Liver (tissue), 3 donors: ENCODE results near the gene CENPU.

Experiments
- ATF3 ChIP-seq: IDR thresholded peaks from 2 replicates; pipeline ENCODE4 v1.6.1; 2016; ENCODE audit warnings: antibody characterized with exemption
- CTCF ChIP-seq: fragments of 150-350 bp; IDR thresholded peaks from 2 replicates; pipeline ENCODE4 v1.5.1; 2017; ENCODE audit warnings: improper control_type of control experiment, low read depth, low read length; ENCODE audit not compliant: missing input control
- EGR1 ChIP-seq, 2 donors: IDR thresholded peaks; 2 replicates each; pipeline ENCODE4 v1.6.1; 2016 to 2018; ENCODE audit warnings: antibody characterized with exemption in 2 of 2, low read depth in 2 of 2
- FOXA1 ChIP-seq: IDR thresholded peaks from 2 replicates; pipeline ENCODE4 v1.6.1; 2016; ENCODE audit warnings: antibody characterized with exemption
- GABPA ChIP-seq, 2 donors: IDR thresholded peaks in 1 of 2; conservative IDR thresholded peaks in 1 of 2; 2 replicates each; pipeline ENCODE4 v1.6.1; 2016; ENCODE audit warnings: antibody characterized with exemption in 2 of 2, mild to moderate bottlenecking in 1 of 2, moderate library complexity in 1 of 2
- HNF4A ChIP-seq, 2 donors: conservative IDR thresholded peaks; 2 replicates each; pipeline ENCODE4 v1.6.1; 2016; ENCODE audit warnings: antibody characterized with exemption in 2 of 2, mild to moderate bottlenecking in 2 of 2
- JUND ChIP-seq, 2 donors: IDR thresholded peaks; 2 replicates each; pipeline ENCODE4 v1.6.1; 2016; ENCODE audit warnings: antibody characterized with exemption in 2 of 2
- MAX ChIP-seq: IDR thresholded peaks from 2 replicates; pipeline ENCODE4 v1.6.1; 2016; ENCODE audit warnings: antibody characterized with exemption
- NR2F2 ChIP-seq: IDR thresholded peaks from 2 replicates; pipeline ENCODE4 v1.6.1; 2016; ENCODE audit warnings: antibody characterized with exemption
- RAD21 ChIP-seq, 2 donors: IDR thresholded peaks; 2 replicates each; pipeline ENCODE4 v1.6.1; 2016; ENCODE audit warnings: antibody characterized with exemption in 2 of 2, mild to moderate bottlenecking in 2 of 2
- REST ChIP-seq: IDR thresholded peaks from 2 replicates; pipeline ENCODE4 v1.6.1; 2016; ENCODE audit warnings: antibody characterized with exemption, mild to moderate bottlenecking
- SP1 ChIP-seq: IDR thresholded peaks from 2 replicates; pipeline ENCODE4 v1.6.1; 2018; ENCODE audit warnings: antibody characterized with exemption, mild to moderate bottlenecking
- TAF1 ChIP-seq: conservative IDR thresholded peaks from 2 replicates; pipeline ENCODE4 v1.6.1; 2016; ENCODE audit warnings: antibody characterized with exemption, mild to moderate bottlenecking
- YY1 ChIP-seq: IDR thresholded peaks from 2 replicates; pipeline ENCODE4 v1.6.1; 2016; ENCODE audit warnings: antibody characterized with exemption, mild to moderate bottlenecking
- donor health status: healthy.
- donor health status: healthy.

GRCh38 chr4:184733654-184734524 is at the start of gene CENPU:
- TF ChIP-seq CTCF (no peak), ATF3 (peak; percentile 71), YY1 (peak; percentile 93), TAF1 (no peak), REST (peak; percentile 64), SP1 (peak; percentile 96), MAX (peak; percentile 97), JUND (IDR thresholded peaks at IDR 0.05) (peak in 1 of 2 donors; percentile 29), GABPA (IDR thresholded peaks at IDR 0.05 in 1 of 2, conservative IDR thresholded peaks at IDR 0.05 in 1 of 2) (peak in 1 of 2 donors; percentile 78), RAD21 (IDR thresholded peaks at IDR 0.05) (peak; percentile 64 to 70), FOXA1 (peak; percentile 75), NR2F2 (no peak), EGR1 (IDR thresholded peaks at IDR 0.05; ENCODE audit: low read depth in 2 of 2) (peak; percentile 71 to 92), HNF4A (conservative IDR thresholded peaks at IDR 0.05) (peak; percentile 57)
